ENCODE data around the gene LRCH1.

The LRCH1 gene

DNA sequence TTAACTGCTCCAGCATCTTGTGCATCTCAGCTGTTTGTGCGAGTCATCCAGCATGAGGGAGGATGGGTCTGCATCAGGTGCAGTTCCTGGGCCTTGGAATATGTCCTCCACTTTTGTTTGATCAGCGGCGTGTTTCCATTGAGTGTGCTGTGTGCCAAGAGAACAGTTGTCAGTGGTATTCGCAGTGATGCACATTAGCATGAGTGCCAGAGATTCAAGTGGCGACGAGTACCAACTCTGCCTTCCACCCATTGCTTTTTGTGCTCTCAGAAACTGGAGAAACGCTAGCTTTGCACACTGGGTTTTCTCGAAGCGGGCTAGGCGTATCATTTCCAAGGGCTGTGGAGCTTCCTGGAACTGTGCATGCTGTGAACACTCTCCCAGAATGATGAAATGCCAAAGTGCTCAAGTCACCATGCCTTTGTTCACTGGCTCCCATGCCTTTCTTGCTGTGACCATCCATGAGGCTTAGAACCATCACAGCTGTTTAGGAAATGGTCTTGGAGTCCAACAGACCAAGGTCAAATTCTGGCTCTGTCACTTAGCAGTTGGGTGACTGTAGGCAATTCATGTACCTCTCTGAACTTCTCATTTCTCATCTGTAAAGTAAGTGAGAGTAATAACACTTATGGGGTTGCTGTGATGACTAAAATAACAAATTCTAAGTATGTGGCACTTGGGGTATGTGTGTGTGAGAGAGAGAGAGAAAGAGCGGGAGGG lies 18.4 kb downstream of the LRCH1 start:
- TF ChIP-seq EGR1 (IDR thresholded peaks at IDR 0.05) = no peak
- no peak for TF ChIP-seq EP300 (IDR thresholded peaks at IDR 0.05; ENCODE audit: borderline replicate concordance)
- TF ChIP-seq YY1 (IDR thresholded peaks at IDR 0.05; ENCODE audit: low read depth) = no peak

DNA sequence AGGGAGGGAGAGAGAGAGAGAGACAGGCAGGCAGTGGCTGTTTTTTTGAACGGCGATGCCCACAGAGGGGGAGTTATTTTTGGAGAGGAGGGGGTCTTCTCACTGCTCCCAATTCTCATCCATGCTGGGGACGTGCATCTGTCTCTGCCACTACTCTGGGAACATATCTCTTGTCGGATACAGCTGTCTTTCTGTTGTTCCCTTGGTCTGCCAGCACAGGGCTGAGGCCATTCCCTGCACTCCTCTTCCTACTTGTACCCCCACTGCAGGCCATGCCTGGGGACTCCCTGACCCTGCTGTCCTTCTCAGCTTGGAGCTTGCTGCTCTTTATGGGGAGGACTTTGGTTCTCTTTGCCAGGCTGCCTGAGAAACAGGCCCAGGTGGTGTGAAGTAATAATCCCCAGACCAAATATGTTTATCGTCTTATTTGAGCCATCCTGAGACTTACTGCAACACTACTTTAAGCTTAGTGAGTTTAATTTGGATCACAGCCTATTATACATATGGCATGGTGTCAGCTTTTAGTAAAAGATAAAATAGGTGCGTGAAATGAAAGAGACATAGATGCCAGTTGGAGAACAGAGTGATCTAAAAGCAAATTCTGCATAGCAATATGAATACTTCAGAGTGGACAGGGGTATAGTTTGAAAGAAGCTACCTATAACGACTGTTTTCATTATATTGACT lies 19.1 kb downstream of the LRCH1 start:
- TF ChIP-seq CREB1 (IDR thresholded peaks at IDR 0.05; ENCODE audit: low read depth) (no peak), TAF1 (IDR thresholded peaks at IDR 0.05; ENCODE audit: low read depth) (no peak), RAD21 (IDR thresholded peaks at IDR 0.05; ENCODE audit: low read depth) (no peak), NFIC (IDR thresholded peaks at IDR 0.05) (no peak), CEBPB (IDR thresholded peaks at IDR 0.05) (no peak), EGR1 (IDR thresholded peaks at IDR 0.05) (no peak), EP300 (IDR thresholded peaks at IDR 0.05; ENCODE audit: borderline replicate concordance) (no peak), YY1 (IDR thresholded peaks at IDR 0.05; ENCODE audit: low read depth) (no peak), TEAD4 (IDR thresholded peaks at IDR 0.05) (no peak)
- TF ChIP-seq, protein P1, sequence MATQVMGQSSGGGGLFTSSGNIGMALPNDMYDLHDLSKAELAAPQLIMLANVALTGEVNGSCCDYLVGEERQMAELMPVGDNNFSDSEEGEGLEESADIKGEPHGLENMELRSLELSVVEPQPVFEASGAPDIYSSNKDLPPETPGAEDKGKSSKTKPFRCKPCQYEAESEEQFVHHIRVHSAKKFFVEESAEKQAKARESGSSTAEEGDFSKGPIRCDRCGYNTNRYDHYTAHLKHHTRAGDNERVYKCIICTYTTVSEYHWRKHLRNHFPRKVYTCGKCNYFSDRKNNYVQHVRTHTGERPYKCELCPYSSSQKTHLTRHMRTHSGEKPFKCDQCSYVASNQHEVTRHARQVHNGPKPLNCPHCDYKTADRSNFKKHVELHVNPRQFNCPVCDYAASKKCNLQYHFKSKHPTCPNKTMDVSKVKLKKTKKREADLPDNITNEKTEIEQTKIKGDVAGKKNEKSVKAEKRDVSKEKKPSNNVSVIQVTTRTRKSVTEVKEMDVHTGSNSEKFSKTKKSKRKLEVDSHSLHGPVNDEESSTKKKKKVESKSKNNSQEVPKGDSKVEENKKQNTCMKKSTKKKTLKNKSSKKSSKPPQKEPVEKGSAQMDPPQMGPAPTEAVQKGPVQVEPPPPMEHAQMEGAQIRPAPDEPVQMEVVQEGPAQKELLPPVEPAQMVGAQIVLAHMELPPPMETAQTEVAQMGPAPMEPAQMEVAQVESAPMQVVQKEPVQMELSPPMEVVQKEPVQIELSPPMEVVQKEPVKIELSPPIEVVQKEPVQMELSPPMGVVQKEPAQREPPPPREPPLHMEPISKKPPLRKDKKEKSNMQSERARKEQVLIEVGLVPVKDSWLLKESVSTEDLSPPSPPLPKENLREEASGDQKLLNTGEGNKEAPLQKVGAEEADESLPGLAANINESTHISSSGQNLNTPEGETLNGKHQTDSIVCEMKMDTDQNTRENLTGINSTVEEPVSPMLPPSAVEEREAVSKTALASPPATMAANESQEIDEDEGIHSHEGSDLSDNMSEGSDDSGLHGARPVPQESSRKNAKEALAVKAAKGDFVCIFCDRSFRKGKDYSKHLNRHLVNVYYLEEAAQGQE (IDR thresholded peaks at IDR 0.05; ENCODE audit: low read depth) = no peak
- TF ChIP-seq, protein P2, sequence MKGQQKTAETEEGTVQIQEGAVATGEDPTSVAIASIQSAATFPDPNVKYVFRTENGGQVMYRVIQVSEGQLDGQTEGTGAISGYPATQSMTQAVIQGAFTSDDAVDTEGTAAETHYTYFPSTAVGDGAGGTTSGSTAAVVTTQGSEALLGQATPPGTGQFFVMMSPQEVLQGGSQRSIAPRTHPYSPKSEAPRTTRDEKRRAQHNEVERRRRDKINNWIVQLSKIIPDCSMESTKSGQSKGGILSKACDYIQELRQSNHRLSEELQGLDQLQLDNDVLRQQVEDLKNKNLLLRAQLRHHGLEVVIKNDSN (IDR thresholded peaks at IDR 0.05) = no peak

DNA sequence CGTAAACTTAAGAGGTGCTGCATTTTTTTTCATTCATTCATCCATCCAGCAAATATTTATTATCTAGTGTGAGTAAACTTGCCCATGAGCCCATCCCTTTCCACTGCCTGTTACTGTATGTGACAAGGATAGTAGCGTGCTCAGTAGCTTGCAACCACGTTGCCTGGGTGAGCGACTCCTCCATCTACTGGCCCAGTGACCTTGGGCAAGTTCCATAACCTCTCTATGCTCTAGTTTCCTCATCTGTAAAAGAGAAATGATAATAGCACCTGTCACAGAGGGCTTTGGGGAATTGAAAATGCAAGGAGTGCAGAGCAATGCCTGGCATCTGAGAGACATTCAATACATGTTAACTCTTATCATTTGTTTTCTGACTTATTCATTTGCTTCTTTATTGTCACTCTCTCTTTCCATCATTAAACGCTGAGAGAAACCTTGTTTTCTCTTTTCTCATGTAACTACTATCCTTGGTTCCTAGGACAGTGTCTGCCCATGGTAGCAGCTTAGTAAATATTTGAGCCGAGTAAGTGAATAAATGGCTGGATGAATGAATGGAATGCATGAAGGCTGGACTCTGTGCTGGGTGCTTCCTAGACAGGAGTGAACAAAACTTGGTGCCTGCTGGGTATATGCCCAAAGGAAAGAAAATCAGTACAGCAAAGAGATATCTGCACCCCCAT lies 19.9 kb downstream of the LRCH1 start:
- TF ChIP-seq EGR1 (IDR thresholded peaks at IDR 0.05) = no peak

DNA sequence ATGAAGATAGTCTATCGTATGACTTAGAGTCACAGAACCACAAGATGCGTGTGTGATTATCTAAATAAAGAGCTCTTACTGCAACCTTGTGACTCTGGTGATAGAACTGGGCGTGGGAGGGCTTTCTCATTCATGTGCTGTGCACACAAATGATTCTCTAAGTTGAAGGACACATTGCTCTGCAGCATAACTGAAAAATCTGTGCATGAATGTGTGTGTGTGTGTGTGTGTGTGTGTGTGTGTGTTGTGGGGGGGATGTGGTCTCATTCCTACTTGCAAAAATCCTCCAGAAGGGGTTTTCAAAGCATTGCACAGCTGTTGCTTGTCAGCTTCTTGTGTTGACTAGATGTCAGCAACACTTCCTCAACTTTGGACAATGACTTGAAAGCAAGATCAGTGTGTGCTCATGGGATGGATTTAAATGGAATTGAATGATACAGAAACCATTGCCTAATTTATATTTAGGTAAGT lies 22.4 kb downstream of the LRCH1 start:
- TF ChIP-seq CEBPB (IDR thresholded peaks at IDR 0.05) = no peak
- no peak for TF ChIP-seq CREB1 (IDR thresholded peaks at IDR 0.05; ENCODE audit: low read depth)
- no peak for TF ChIP-seq YY1 (IDR thresholded peaks at IDR 0.05; ENCODE audit: low read depth)
- no peak for TF ChIP-seq NFIC (IDR thresholded peaks at IDR 0.05)
- TF ChIP-seq TEAD4 (IDR thresholded peaks at IDR 0.05) = no peak
- TF ChIP-seq ZBTB7A (IDR thresholded peaks at IDR 0.05; ENCODE audit: low read depth) = no peak
- TF ChIP-seq FOXM1 (IDR thresholded peaks at IDR 0.05; ENCODE audit: borderline replicate concordance, low read depth) = no peak
- TF ChIP-seq TAF1 (IDR thresholded peaks at IDR 0.05; ENCODE audit: low read depth) = no peak
- no peak for TF ChIP-seq RAD21 (IDR thresholded peaks at IDR 0.05; ENCODE audit: low read depth)

DNA sequence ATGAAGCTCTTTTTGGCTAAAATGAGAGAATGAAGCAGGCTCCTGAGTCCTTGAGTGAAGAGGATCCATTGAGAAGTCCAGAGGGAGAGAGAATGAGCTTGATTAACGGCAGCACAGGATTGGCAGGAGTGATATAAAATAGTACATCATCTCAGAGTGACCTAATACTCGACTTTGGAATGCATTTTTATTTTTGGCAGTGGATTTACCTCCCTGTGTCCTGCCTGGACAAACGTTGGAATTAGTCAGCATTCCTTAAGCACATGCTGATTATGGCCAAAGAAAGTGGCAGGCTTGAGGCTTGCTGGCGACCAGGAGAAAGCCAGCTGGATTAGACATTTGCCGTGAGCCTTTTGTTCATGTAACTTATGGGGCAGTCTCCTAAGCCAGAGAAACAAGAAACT lies 22.9 kb downstream of the LRCH1 start:
- TF ChIP-seq, protein P3, sequence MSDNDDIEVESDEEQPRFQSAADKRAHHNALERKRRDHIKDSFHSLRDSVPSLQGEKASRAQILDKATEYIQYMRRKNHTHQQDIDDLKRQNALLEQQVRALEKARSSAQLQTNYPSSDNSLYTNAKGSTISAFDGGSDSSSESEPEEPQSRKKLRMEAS (IDR thresholded peaks at IDR 0.05) = peak; percentile 54; the same call in 1 of the 2 replicates
- no peak for TF ChIP-seq TAF1 (IDR thresholded peaks at IDR 0.05; ENCODE audit: low read depth)

DNA sequence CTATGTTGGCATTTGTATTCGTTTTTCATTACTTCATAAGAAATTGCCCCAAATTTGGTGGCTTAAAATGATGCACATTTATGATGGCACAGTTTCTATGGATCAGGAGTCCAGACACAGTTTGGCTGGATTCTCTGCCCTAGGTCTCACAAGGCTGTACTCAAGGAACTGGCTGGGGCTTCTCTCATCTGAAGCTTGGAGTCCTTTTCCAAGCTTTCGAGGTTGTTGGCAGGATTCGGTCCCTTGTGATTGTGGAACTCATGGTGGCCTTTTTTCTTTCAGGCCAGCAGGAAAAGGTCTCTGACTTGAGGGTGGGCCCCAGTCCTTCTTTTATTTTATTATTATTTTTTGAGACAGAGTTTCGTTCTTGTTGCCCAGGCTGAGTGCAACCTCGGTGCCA lies 23.8 kb downstream of the LRCH1 start:
- TF ChIP-seq CEBPB (IDR thresholded peaks at IDR 0.05) (no peak), CREB1 (IDR thresholded peaks at IDR 0.05; ENCODE audit: low read depth) (no peak), TCF12 (IDR thresholded peaks at IDR 0.05; ENCODE audit: low read depth) (no peak), RAD21 (IDR thresholded peaks at IDR 0.05; ENCODE audit: low read depth) (no peak), ZBTB7A (IDR thresholded peaks at IDR 0.05; ENCODE audit: low read depth) (no peak), YY1 (IDR thresholded peaks at IDR 0.05; ENCODE audit: low read depth) (no peak), FOXM1 (IDR thresholded peaks at IDR 0.05; ENCODE audit: borderline replicate concordance, low read depth) (no peak), EP300 (IDR thresholded peaks at IDR 0.05; ENCODE audit: borderline replicate concordance) (no peak), EGR1 (IDR thresholded peaks at IDR 0.05) (no peak), TAF1 (IDR thresholded peaks at IDR 0.05; ENCODE audit: low read depth) (no peak)
- TF ChIP-seq, protein P1 (IDR thresholded peaks at IDR 0.05; ENCODE audit: low read depth) = no peak
- TF ChIP-seq, protein P2 (IDR thresholded peaks at IDR 0.05) = no peak
- TF ChIP-seq, protein P3 (IDR thresholded peaks at IDR 0.05) = no peak
